Right renal pelvis (tissue), 4 donors: ENCODE results near the gene CNIH3. TPM values are rescaled to one million over a fixed set of nuclear protein-coding genes. Genes with fewer than 3 reads are reported as not detected.

Experiments
- DNase-seq, 4 donors: peaks; one replicate each; pipeline ENCODE4 v3.0.0-alpha.2; 2013; ENCODE audit warnings: low read depth in 4 of 4, low spot score in 3 of 4, missing footprints in 1 of 4
- polyA plus RNA-seq, 4 donors: library from polyadenylated mRNA; unstranded; fragments of 120-200 nt; gene quantifications; one replicate each; pipeline ENCODE4 v1.2.1, GENCODE V29; 2013; ENCODE audit not compliant: insufficient read length in 4 of 4

CNIH3 gene
- polyA plus RNA-seq, 4 donors, result 9.5 to 11.1 (median 10.7) TPM

DNA sequence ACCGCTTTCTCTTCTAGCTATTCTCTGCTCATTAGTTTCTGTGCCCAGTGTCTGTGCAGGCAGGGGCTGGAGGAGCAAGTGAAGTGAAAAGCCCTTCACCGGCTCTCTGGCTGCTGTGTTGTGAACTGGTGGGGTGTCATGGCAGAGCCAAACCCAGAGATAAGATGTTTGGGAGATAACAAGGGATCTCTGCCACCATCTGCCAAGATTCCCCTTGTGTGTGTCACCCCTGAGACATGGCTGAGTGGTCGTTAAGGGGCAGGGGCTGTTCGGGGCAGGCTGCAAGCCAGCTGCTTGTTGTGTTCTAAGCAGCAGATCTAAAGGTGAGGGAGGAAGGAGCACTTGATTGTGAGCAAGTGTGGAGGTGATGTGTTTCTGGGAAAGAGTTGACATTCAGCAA is 24.5 kb downstream of the CNIH3 start:
- no peak for DNase-seq

DNA sequence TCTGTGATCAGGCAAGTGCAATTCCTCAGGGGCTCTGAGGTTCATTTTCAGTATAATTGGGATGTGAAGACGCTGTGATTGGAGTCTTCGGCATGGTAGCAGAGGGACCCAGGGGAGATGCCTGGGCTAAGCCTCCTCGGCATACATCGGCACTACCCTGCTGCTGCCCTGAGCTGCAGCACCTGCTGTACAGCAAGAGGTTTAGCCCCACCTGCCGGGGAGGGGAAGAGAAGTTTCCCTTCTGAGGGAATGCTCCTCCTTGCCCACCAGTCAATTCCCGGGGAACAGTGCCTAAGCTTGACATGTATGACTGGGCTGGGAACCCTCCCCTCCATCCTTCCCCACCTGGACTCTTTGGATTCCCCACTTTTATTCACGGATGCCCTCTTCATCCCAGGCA is 24.9 kb downstream of the CNIH3 start:
- no peak for DNase-seq

- DNase-seq, result no peak
Observed at GRCh38 chr1:224643653-224644052, 27.5 kb downstream of the CNIH3 start.

DNA sequence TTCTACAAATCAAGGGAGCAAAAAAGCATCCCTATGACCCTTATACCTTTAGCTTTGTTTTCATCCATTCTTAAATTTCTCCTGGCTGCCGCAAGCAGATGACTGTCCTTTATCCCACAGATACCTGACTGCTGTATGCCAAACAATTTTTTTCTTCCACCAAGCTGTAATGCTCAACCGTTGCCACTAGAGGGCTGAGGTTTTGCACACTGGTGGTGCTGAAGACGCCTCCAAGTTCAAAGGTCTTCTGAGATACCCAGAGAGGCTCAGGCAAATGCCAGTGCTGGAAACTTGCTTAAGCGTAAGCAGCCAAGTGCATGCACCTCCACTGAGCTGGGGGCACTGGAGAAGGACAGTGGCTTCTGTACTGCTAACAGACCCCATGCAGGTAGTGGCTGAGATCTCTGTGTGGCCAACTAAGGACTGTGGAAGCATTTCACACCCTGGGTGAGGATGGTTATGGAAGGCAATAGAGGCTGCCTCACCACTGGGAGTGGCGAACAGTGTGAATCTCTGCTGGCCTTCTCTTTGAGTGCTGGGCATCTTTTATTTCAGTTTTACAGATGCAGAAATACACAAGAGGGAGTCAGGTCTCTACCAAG is 28.5 kb downstream of the CNIH3 start:
- peak; percentile 34 to 39 (median 38) for DNase-seq

DNA sequence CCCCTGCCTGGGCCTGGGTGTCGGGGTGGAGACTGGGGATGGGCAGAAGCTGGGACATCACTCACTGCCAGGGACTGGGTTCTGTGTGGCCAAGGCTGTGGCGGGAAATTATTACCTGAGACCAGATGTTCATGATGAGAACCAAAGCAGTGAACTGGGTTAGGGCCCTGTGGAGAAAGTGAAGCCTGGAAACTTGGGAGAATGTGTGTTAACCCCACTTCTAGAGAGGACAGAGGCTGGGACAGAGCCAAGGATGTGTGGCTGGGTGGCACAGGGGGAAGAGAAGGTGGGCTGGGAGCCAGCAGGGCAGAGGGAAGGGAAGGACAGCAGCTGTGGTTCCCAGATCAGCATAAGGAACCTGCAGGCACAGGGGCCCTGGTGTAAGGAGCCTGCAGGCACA is 31.3 kb downstream of the CNIH3 start:
- DNase-seq, result no peak

DNA sequence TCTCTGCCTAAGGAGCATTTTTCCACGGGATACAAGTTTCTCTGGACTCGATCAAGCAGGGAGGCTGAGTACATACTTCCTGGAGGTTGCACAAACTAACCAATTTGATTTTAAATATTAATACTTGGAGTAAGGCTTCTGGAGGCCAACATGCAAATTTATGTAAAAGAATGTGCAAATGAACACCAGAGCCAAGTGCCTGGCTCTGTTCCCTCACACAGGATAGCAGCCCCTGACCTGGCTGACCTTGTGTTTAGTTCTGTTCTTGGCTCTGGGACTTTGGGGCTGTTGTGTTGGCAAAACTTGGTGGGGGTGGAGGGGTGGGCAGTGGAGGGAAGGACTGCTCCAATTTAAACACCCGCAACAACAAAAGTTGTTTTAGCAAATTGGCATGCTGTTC is 34.2 kb downstream of the CNIH3 start:
- no peak for DNase-seq

DNA sequence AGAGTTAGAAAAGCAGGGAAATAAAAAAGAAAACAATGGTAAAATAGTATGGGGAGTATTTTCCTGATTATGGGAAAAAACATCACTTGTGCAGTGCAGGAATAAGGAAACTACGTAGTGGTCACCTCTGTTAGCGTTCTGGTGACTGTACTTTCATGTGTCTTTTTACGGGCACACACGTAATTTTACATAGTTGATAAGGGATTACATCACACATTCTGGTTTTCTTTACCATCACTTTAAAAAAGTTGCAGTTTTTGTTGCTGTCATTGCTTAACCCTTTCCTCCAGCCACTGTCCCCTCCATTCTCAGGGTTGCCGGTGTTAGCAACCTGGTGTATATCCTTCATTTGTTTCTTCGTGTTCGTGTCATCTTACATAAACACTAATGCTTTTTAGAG is 35.1 kb downstream of the CNIH3 start:
- no peak for DNase-seq

DNA sequence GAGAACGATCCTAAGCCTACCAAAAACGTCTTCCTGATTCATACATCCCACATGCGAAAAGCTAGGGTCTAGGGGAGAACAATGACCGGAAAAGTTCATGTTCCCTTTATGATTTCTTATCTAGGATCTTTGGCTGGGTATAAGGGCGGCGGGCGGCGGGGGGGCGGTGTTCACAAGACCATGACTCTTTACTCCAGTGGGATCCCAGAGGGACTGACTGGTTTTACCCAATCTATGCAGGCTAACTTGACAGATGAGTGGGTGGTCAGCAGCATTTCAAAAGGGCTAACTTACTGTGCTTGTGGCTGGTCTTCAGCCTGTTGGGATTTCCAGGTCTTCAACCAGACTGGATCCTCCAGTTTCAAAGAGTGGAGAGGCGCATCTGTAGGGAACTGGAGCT is 40.3 kb downstream of the CNIH3 start:
- no peak for DNase-seq

DNA sequence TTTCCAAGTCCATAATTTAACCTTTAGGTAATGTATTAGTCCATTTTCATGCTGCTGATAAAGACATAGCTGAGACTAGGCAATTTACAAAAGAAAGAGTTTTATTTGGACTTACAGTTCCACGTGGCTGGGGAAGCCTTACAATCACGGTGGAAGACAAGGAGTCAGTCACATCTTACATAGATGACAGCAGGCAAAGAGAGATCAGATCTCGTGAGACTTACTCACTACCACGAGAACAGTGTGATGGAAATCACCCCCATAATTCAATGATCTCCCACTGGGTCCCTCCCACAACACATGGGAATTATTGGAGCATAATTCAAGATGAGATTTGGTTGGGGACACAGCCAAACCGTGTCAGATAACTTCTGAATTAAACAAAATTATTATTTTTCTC is 44.0 kb downstream of the CNIH3 start:
- no peak for DNase-seq

DNA sequence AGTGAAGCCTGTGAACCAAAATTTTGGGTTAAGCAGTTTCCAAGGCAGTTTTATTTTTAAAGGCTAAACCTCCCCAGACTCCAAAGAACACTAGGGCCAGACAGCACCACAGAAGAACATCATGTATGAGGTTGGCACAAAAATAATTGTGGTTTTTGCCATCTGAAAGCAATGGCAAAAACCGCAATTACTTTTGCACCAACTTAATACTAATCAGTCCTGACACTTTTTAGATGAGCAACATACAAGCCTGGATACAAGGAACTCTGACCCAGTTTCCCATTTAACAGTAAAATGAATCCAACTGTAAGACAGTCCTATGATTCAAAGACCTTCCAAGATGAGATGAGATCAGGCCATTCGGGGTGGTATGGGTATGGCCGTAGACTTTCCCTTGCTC is 46.8 kb downstream of the CNIH3 start:
- no peak for DNase-seq

GRCh38 chr1:224665016-224665415 is 48.9 kb downstream of the CNIH3 start:
- no peak for DNase-seq

- no peak for DNase-seq
Observed at GRCh38 chr1:224666078-224666477, 50.0 kb downstream of the CNIH3 start.

DNA sequence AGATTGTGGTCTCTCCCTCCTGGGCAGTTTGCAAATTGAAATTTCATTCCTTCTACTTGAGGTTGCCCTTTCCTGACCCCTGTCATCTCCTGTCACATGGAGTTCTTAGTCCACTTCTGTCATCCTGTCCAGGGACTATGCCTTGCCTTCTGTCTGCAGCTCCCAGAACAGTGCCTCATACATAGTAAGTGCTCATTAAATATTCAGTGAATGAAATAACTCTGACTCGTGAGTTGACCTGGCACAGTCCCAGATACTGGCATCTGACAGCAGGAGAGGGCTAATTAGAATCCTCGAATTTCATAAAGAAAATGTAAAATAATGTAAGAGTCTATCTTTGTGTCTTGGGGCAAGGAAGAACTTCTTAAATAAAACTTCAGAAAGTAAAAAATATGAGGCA is 50.8 kb downstream of the CNIH3 start:
- DNase-seq, result no peak

DNA sequence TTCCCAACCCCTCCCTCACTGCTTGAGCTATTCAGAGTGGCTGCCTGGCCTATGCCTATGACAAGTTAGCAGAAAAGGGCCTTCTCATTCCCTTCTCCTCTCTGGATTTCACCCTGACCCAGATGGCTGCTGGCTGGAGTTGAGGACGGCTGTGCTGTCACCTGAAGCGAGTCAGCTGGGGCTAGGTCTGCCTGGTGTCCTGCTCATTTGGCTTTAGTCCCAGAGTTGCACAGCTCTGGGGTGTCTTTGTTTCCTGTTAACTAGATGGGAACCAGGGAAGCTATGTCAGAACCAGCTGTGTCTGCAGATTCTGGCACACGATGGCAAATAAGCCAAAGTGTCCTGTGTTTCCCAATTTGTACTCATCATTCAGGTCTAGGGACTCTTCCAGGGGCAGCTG is 52.9 kb downstream of the CNIH3 start:
- DNase-seq, result peak in 1 of 4 donors; percentile 18

DNA sequence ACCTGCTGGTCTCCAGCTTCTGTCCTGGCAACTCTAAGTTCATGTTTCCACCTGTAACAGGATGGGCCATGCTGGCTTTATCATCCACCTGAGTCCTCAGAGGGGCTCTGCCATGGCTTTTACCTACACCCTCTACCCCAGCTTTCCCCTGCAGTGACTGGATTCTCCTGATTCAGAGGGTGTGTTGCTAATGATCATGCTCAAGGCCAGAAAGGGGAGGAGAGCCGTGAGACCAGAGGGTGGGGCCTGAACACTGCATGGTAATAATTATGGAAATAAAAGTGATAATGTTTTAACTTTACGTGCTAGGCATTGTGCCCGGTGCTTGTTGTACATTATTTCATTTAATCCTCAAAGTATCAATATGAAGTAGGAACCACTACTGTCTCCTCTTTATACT is 53.3 kb downstream of the CNIH3 start:
- no peak for DNase-seq

DNA sequence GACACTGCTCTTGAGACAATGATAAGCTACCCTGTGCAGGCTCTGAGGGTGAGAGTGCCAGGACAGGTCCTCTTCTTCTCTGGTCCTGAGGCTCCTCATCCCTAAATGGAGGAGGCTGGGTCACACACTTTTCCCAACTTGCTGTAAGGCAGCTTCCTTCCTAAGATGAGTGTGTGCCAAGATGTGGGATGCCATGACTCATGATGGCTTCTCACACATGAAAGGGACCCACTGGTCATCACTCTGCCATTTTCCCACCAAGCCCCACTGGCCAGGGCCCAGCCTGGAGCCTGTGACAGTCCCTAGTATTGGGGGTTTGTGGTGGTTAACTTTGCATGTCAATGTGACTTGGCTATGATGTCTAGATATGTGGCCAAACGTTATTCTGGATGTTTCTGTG is 54.4 kb downstream of the CNIH3 start:
- DNase-seq, result no peak

- no peak for DNase-seq
Observed at GRCh38 chr1:224671076-224671475, 55.0 kb downstream of the CNIH3 start.

DNA sequence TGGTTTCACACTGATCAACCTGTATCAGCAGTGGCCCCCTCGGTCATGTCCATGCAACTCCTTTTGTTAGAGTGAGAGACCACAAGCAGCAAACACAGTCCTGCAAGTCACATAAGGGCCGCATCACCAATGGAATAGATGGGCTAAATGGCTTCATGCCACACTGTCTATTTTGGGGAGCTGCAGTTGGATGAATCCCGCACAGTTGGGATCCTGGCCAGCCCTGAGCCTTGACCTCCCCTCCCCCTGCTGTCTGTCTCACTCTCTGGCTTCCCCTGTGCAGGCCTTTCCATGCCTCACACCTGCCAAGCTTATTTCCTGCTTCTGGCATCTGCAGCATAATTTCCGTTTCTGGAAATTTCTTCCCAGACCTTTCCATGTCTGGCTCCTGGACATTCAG is 57.0 kb downstream of the CNIH3 start:
- DNase-seq, result no peak

DNA sequence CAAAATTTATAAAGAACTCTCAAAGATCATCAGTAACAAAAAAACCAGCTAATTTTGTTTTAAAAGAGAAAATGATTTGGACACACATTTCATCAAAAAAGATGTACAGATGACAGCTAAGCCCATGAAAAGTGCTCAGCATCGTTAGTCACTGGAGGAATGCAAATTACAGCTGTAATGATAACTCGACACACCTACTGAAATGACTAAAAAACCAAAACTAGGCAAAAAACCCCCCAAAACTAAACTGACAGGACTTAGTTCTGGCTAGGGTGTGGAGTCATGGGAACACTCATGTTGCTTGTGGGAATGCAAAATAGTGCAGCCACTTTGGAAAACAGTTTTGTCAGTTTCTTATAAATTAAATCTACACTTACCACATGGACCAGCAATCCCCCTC is 59.5 kb downstream of the CNIH3 start:
- DNase-seq, result no peak

DNA sequence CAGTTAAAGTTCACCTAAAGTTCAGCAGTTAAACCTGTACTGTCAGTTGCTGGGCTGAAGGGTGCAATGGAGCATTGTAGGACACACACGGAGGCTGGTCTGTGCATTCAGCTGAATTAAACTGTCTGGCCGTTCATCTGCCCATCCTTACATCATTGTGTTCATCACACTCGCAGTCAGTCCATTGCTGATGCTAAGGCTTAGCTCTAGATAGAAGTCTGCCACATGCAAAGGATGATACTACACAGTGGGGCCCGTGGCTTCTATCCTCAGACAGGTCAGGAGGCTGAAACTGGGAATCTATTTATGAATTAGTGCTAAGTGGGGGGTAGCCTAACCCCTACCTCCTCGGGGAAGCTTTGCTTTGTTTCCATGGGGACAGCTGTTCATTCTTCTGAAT is 60.4 kb downstream of the CNIH3 start:
- DNase-seq, result no peak

DNA sequence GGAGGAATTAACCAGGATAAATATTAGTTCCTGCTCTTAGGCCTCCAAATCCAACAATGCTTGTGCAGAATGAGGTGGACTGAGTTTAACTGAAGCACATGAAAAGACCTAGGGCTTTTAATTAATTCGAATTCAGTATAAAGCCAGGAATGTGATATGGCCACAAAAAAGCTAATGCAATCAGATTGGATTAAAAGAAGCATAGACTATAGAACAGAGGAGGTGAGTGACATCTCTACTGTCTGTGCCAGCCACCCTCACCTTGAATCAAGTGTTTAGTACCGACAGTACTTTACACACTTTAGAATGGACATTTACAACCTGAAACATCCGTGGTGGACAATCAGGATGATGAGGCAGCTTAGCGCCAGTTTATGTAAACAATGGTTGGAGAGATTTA is 62.1 kb downstream of the CNIH3 start:
- no peak for DNase-seq

DNA sequence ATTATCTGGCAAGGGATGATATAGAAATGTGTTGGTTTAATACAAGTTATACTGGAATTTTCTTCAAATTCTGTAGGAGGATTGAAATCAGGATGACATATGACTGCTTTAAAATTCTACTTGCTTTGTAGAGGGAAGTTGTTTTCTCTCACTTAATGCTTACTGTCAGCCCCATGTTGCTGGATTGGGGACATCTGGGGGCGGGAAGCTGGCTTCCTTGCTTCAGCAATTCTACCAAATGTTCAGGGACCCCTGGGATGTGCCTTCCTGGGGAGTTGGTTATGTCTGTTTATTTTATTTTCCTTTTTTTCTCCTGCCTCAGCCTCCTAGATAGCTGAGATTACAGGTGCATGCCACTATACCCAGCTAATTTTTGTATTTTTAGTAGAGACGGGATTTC is 63.5 kb downstream of the CNIH3 start:
- DNase-seq, result no peak

GRCh38 chr1:224681816-224682215 is 65.7 kb downstream of the CNIH3 start:
- DNase-seq, result no peak
